Muscle layer of duodenum (tissue), 2 donors: ENCODE data around the gene TBCD.
"Not testable (repeated sequence)": the region's sequence is repeated elsewhere in the genome, so short reads cannot be mapped to it uniquely, and the experiment has no call there.

Source experiments
- H3K27ac ChIP-seq: one replicate; pipeline ENCODE4 v1.7.0; 2013; ENCODE audit warnings: mild to moderate bottlenecking, low read length
- H3K27me3 ChIP-seq: one replicate; pipeline ENCODE4 v1.7.0; 2013; ENCODE audit warnings: low read depth, mild to moderate bottlenecking, control low read depth, low read length
- H3K36me3 ChIP-seq, 2 donors: one replicate each; pipeline ENCODE4 v1.7.0; 2013; ENCODE audit warnings: low read length in 2 of 2, control low read depth in 1 of 2, mild to moderate bottlenecking in 1 of 2; ENCODE audit not compliant: insufficient read depth in 2 of 2, control insufficient read depth in 1 of 2
- H3K4me1 ChIP-seq, 2 donors: one replicate each; pipeline ENCODE4 v1.7.0; 2013; ENCODE audit warnings: low read length in 2 of 2, mild to moderate bottlenecking in 2 of 2, control low read depth in 1 of 2, moderate library complexity in 1 of 2; ENCODE audit not compliant: insufficient read depth in 2 of 2, control insufficient read depth in 1 of 2
- H3K4me3 ChIP-seq, 2 donors: one replicate each; pipeline ENCODE4 v1.7.0; 2013; ENCODE audit warnings: low read length in 2 of 2, low read depth in 1 of 2, mild to moderate bottlenecking in 1 of 2
- H3K9me3 ChIP-seq, 2 donors: one replicate each; pipeline ENCODE4 v1.7.0; 2013; ENCODE audit warnings: low read length in 2 of 2, control low read depth in 1 of 2, mild to moderate bottlenecking in 1 of 2; ENCODE audit not compliant: control insufficient read depth in 1 of 2
- donor health status: healthy.

The TBCD gene

GRCh38 chr17:82957469-82957795 is 205.6 kb downstream of the TBCD start:
- H3K27ac ChIP-seq = no peak overlapping the region
- H3K9me3 ChIP-seq = peaks cover 0 to 3% of the 10 kb centered on the region in 2 donors
- H3K27me3 ChIP-seq = no peaks in the 10 kb centered on the region

GRCh38 chr17:82957961-82958561 is 206.2 kb downstream of the TBCD start:
- H3K4me3 ChIP-seq = no peak overlapping the region
- no peak overlapping the region for H3K27ac ChIP-seq
- H3K4me1 ChIP-seq = peaks cover 0 to under 1% of the 10 kb centered on the region in 2 donors
- H3K36me3 ChIP-seq = peaks cover 0 to 5% of the 10 kb centered on the region in 2 donors
- H3K9me3 ChIP-seq = peaks cover 0 to 3% of the 10 kb centered on the region in 2 donors
- H3K27me3 ChIP-seq = no peaks in the 10 kb centered on the region

More at GRCh38 chr17:82957469-82957795, 205.6 kb downstream of the TBCD start:
- Histone ChIP-seq H3K4me1 (no peaks in the 10 kb centered on the region), H3K4me3 (no peak overlapping the region), H3K36me3 (peaks cover 0 to 5% of the 10 kb centered on the region in 2 donors)

- Histone ChIP-seq H3K4me3 (no peak overlapping the region), H3K27ac (no peak overlapping the region), H3K4me1 (peaks cover 7 to 8% of the 10 kb centered on the region in 2 donors), H3K9me3 (peaks cover 0 to 3% of the 10 kb centered on the region in 2 donors), H3K36me3 (peaks cover 0 to 5% of the 10 kb centered on the region in 2 donors), H3K27me3 (no peaks in the 10 kb centered on the region)
Observed at GRCh38 chr17:82959242-82959930, 207.5 kb downstream of the TBCD start.

GRCh38 chr17:82959990-82960418 is 208.1 kb downstream of the TBCD start:
- Histone ChIP-seq H3K4me1 (peaks cover 7 to 8% of the 10 kb centered on the region in 2 donors), H3K9me3 (peaks cover 0 to 3% of the 10 kb centered on the region in 2 donors), H3K4me3 (no peak overlapping the region), H3K36me3 (peaks cover 0 to 5% of the 10 kb centered on the region in 2 donors), H3K27me3 (no peaks in the 10 kb centered on the region), H3K27ac (no peak overlapping the region)

GRCh38 chr17:82960419-82961271 is 208.8 kb downstream of the TBCD start:
- Histone ChIP-seq H3K36me3 (peaks cover 0 to 5% of the 10 kb centered on the region in 2 donors), H3K27ac (no peak overlapping the region), H3K27me3 (no peaks in the 10 kb centered on the region), H3K4me1 (peaks cover 7 to 8% of the 10 kb centered on the region in 2 donors), H3K9me3 (no peaks in the 10 kb centered on the region), H3K4me3 (no peak overlapping the region)

GRCh38 chr17:82961366-82962162 is 209.7 kb downstream of the TBCD start:
- Histone ChIP-seq H3K27ac (no peak overlapping the region), H3K4me1 (peaks cover 7 to 8% of the 10 kb centered on the region in 2 donors), H3K9me3 (no peaks in the 10 kb centered on the region), H3K27me3 (no peaks in the 10 kb centered on the region), H3K4me3 (no peak overlapping the region), H3K36me3 (peaks cover 0 to 5% of the 10 kb centered on the region in 2 donors)

GRCh38 chr17:82962163-82962720 is 210.4 kb downstream of the TBCD start:
- H3K27me3 ChIP-seq = no peaks in the 10 kb centered on the region
- H3K27ac ChIP-seq = no peak overlapping the region
- H3K36me3 ChIP-seq = peaks cover 0 to 5% of the 10 kb centered on the region in 2 donors
- H3K4me3 ChIP-seq = no peak overlapping the region
- peaks cover 7 to 8% of the 10 kb centered on the region in 2 donors for H3K4me1 ChIP-seq
- H3K9me3 ChIP-seq = no peaks in the 10 kb centered on the region

GRCh38 chr17:82963104-82963950 is 211.5 kb downstream of the TBCD start:
- no peaks in the 10 kb centered on the region for H3K9me3 ChIP-seq
- H3K4me3 ChIP-seq = peak overlapping the region; percentile 26 to 45
- H3K4me1 ChIP-seq = peaks cover 7 to 8% of the 10 kb centered on the region in 2 donors
- no peak overlapping the region for H3K27ac ChIP-seq
- no peaks in the 10 kb centered on the region for H3K27me3 ChIP-seq
- peaks cover 0 to 5% of the 10 kb centered on the region in 2 donors for H3K36me3 ChIP-seq

GRCh38 chr17:82964451-82964850 is 212.6 kb downstream of the TBCD start:
- not testable (repeated sequence) for H3K27me3 ChIP-seq, H3K4me1 ChIP-seq

GRCh38 chr17:82964851-82965341 is 213.0 kb downstream of the TBCD start:
- H3K9me3 ChIP-seq = no peaks in the 10 kb centered on the region
- no peak overlapping the region for H3K27ac ChIP-seq
- peaks cover 7 to 8% of the 10 kb centered on the region in 2 donors for H3K4me1 ChIP-seq
- no peaks in the 10 kb centered on the region for H3K27me3 ChIP-seq
- no peak overlapping the region for H3K4me3 ChIP-seq
- peaks cover 0 to 5% of the 10 kb centered on the region in 2 donors for H3K36me3 ChIP-seq

More at GRCh38 chr17:82964451-82964850, 212.6 kb downstream of the TBCD start:
- H3K36me3 ChIP-seq, H3K9me3 ChIP-seq, H3K4me3 ChIP-seq, H3K27ac ChIP-seq: not testable (repeated sequence)
